Activated CD8-positive, alpha-beta memory T cell treated with anti-CD3 and anti-CD28 coated beads, Interleukin-2, amount 10 ng/mL, durations not matched to agents 7 days and 5 days (primary cell): Measurements from ENCODE around the gene RHBDL2. TPM values are rescaled to one million over a fixed set of nuclear protein-coding genes. Genes with fewer than 3 reads are reported as not detected.
A peak's percentile ranks its signal among the peaks of the same experiment; 100 is the strongest.

Experiments
- ATAC-seq: fragments of 150-1000 bp; cut with Tn5 transposase; one replicate; pipeline ENCODE4 v1.10.0; 2021; ENCODE audit warnings: moderate library complexity
- CTCF ChIA-PET: fragments of 350-600 bp; sonication (Branson Sonifier 250); formaldehyde crosslinking; loops from one replicate; lab custom pipeline; 2021; ENCODE audit warnings: antibody characterized with exemption; lab: Charles Lee
- DNase-seq: peaks from one replicate; pipeline ENCODE4 v3.0.0-alpha.2; 2020
- H3K27ac Mint-ChIP-seq: one replicate; pipeline ENCODE4 v1.8.0; 2021; ENCODE audit warnings: mild to moderate bottlenecking, mixed read lengths
- H3K27me3 Mint-ChIP-seq: one replicate; pipeline ENCODE4 v1.8.0; 2021; ENCODE audit warnings: mixed read lengths
- H3K36me3 Mint-ChIP-seq: one replicate; pipeline ENCODE4 v1.8.0; 2021; ENCODE audit warnings: mild to moderate bottlenecking, mixed read lengths
- H3K4me1 Mint-ChIP-seq: one replicate; pipeline ENCODE4 v1.8.0; 2021; ENCODE audit warnings: mixed read lengths
- H3K4me3 Mint-ChIP-seq: one replicate; pipeline ENCODE4 v1.8.0; 2021; ENCODE audit warnings: mild to moderate bottlenecking, moderate library complexity, mixed read lengths
- H3K9me3 Mint-ChIP-seq: one replicate; pipeline ENCODE4 v1.8.0; 2022; ENCODE audit warnings: low read depth, mixed read lengths
- total RNA-seq, 2 experiments: library from RNA; stranded (reverse); gene quantifications; one replicate each; pipeline ENCODE4 v1.2.3, GENCODE V29; 2021

The RHBDL2 gene
- total RNA-seq, 2 experiments from 2014 or later = not detected

DNA sequence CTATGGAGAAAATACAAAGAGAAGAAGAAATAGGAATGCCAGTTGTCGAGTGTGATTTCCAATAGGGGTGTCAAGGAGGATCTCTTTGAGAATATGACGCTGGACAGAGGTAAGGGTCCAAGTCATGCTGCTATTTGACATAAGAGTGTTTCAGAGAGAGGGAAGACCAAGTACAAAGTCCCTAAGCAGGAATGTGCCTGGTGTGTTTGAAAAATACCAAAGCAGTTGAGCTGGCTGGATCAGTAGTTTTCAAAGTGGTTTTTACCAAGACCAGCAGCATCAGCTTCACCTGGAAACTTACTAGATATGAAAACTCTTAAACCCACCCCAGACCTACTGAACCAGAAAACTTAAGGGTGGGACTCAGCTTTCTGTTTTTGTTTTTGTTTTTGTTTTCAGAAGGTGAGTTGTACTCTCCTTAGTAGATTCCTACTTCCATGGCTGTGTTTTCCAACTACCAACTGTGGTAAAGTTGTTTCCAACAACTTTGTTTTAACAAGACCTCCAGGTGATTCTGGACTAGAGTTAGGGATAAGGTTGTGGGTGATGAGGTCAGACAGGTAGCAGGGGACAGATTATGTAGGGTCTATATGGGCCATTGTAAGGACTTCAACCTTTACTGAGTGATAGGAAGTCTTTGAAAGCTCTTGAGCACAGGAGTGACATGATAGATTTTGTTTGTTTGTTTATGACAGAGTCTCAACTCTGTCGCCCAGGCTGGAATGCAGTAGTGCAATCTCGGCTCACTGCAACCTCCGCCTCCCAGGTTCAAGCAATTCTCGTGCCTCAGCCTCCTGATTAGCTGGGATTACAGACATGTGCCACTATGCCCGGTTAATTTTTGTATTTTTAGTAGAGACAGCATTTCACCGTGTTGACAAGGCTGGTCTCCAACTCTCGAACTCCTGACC, 53.0 kb downstream of the RHBDL2 start:
- Mint-ChIP-seq H3K4me1 (no peaks in the 10 kb centered on the region), H3K9me3 (no peaks in the 10 kb centered on the region), H3K36me3 (no peaks in the 10 kb centered on the region), H3K27me3 (peaks cover 6% of the 10 kb centered on the region), H3K27ac (no peak overlapping the region), H3K4me3 (no peak overlapping the region)
- DNase-seq (no peak), ATAC-seq (no peak)
- CTCF ChIA-PET = interaction anchor here (1.6 kb wide), 1 partner anchor 25 kb away, joined by 3 read pairs; no protein-coding TSS in a partner anchor

DNA sequence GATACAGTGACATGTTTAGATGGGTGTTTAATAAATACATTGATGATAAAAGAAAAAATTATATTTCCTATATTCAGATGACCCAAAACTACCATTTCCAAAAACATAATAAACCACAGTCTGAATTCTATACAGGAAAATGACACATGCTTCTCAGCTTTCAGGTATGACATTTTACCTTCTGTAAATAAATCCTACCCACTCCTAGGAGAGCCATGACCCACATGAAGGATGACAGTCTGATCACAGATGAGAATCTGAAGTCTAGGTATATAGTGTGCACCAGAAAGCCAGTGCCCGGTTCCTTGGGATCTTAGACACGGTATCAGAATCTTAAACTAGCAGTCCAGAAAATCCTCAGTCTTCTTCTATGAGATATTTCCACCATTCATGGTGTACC, 56.5 kb downstream of the RHBDL2 start:
- Mint-ChIP-seq H3K4me1 (no peaks in the 10 kb centered on the region), H3K4me3 (no peak overlapping the region), H3K27ac (no peak overlapping the region), H3K27me3 (peaks cover 6% of the 10 kb centered on the region), H3K36me3 (no peaks in the 10 kb centered on the region), H3K9me3 (no peaks in the 10 kb centered on the region)
- CTCF ChIA-PET = no interaction called here
- no peak for ATAC-seq
- DNase-seq = no peak

DNA sequence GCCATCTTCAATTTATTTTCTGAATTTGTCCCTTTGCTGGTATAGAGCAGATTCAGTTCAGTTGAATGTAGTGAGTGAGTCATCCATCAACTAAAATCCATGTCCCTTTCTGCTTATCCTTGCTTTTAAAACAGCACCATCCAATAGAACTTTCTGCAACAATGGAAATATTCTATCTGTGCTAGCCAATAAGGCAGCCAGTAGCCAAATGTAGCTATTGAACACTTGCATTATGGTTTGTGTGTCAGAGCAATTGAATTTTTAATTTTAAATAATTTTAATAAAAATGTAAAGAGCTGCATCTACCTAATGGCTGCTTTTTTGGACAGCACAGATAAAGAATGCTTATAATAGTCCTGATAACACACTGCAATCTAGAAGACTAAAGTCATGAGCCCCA, 60.1 kb downstream of the RHBDL2 start, which contains the start of gene GJA9:
GJA9 (minus strand) TSS at position 101 of the 400 bp plus-strand sequence. CDS start 5,489 bp downstream, outside the sequence.
- Mint-ChIP-seq H3K4me1 (no peaks in the 10 kb centered on the region), H3K27me3 (peaks cover 4% of the 10 kb centered on the region), H3K9me3 (no peaks in the 10 kb centered on the region), H3K27ac (no peak within 1 kb of the TSS), H3K4me3 (no peak within 1 kb of the TSS), H3K36me3 (no peaks in the 10 kb centered on the region)
- CTCF ChIA-PET = interaction anchor here (1.0 to 1.1 kb wide), 2 partner anchors 211 to 868 kb away, joined by 3 read pairs; no protein-coding TSS in a partner anchor
- DNase-seq = no peak
- ATAC-seq = no peak

DNA sequence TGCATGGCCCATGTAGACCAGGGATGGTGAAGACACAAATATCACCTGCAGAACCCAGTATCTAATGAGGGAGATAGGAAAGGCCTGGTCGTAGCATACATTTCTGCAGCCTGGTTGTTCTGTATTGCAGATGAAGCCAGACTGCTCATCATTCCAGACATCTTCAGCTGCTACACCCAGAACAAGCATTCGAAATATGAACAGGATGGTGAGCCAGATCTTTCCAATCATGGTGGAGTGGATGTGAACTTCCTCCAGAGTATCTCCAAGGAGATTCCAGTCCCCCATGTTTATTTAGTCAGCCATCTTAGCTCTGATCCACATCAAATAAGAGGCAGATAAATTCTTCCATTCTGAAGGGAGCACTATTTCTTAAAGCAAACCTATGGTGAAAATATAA, 65.8 kb downstream of the RHBDL2 start:
- H3K4me3 Mint-ChIP-seq = no peak overlapping the region
- peaks cover 29% of the 10 kb centered on the region for H3K4me1 Mint-ChIP-seq
- H3K9me3 Mint-ChIP-seq = no peaks in the 10 kb centered on the region
- no peak overlapping the region for H3K27ac Mint-ChIP-seq
- H3K36me3 Mint-ChIP-seq = peaks cover 3% of the 10 kb centered on the region
- H3K27me3 Mint-ChIP-seq = no peaks in the 10 kb centered on the region
- ATAC-seq (no peak), DNase-seq (no peak)
- CTCF ChIA-PET = no interaction called here

DNA sequence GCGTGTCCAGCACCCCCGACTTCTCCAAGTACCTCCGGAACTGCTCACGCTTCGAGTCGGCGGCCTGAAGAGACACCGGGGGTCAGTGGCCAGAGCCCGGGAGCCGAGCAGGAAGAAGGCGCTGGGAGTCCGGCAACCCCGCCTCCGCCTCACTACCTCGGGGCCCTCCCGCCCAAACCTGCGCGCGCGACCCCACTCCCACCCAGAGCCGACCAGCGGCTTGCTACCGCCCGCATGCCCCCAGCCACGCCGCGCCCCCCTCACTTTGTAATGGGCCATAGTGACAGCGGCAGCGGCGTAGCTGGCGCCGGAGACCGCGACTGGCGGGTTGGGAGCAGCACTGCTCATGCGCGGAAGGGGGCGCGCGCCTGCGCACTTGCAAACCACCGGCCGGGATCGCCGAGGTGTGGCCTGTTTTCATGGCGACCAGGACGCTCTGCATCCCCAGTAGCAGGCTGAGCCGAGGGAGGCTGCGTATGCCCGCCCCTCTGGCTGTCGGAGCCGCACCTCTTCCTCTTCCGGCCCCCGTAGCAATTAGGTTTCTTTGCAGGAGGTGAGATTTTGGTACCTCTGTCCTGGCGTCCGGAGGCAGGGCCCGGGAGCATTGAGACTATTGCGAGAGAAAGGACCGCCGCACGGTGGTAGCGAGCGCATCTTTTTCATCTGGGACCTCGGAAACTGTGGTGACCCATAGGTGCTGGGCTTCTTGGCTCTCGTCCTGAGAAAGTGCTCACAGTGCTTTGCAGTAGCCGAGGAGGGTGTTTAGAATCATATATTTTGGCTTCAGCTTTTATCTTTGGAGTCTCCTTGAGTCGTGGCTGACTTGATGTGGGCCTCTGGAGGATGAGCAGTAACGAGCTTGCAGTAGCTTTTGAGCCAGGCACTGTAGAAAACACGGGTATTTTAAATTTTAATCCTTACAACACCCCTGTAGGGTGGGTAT, 68.3 kb downstream of the RHBDL2 start, which contains the start of gene MYCBP:
MYCBP (minus strand) TSS at position 322 of the 943 bp plus-strand sequence; CDS start at position 279, 43 bp downstream.
- H3K27me3 Mint-ChIP-seq = no peaks in the 10 kb centered on the region
- H3K36me3 Mint-ChIP-seq = peaks cover 5% of the 10 kb centered on the region
- peak; percentile 99 for ATAC-seq
- H3K4me3 Mint-ChIP-seq = peak within 1 kb of the TSS; percentile 87
- H3K9me3 Mint-ChIP-seq = no peaks in the 10 kb centered on the region
- peak within 1 kb of the TSS; percentile 83 for H3K27ac Mint-ChIP-seq
- peak; percentile 98 for DNase-seq
- H3K4me1 Mint-ChIP-seq = peaks cover 32% of the 10 kb centered on the region
- CTCF ChIA-PET = interaction anchor here (2.2 to 2.9 kb wide), 3 partner anchors 14 to 219 kb away, joined by 6 to 13 read pairs (median 7); no protein-coding TSS in a partner anchor

DNA sequence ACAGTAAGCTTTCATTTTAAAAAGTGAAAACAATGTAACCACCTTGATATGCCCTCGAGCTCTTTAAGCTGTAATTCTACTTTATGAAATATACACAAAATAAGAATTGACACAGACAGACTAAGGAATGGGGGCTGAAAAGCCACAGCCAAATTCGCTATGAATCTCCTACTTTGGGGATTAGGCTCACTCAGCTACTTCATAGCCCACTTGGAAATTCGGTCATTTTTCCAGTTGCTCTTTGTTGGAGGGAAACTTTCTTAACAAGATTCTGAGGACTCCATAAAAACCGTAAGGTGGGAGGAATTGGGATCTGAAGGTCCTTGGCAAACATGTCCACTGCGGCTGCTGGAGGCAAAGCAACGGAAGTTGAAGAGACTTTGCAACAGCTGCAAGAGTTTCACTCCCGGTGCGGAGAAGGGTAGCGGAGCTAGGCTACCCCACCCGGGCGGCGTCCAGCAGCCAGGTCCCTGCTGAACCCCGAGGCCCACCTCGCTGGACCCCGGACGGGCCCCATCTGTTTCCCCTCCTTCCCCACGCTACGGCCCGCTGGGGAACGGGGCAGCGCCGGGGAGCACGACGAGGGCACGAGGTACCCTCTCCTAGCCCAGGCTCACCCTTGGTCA, 69.1 kb downstream of the RHBDL2 start:
- Mint-ChIP-seq H3K4me3 (peak overlapping the region; percentile 87), H3K9me3 (no peaks in the 10 kb centered on the region), H3K36me3 (peaks cover 11% of the 10 kb centered on the region), H3K27ac (peak overlapping the region; percentile 83), H3K27me3 (no peaks in the 10 kb centered on the region), H3K4me1 (peaks cover 37% of the 10 kb centered on the region)
- DNase-seq (peak; percentile 61), ATAC-seq (peak; percentile 25)
- CTCF ChIA-PET = interaction anchor here (0.9 to 2.9 kb wide), 4 partner anchors 10 to 220 kb away, joined by 3 to 13 read pairs (median 6); no protein-coding TSS in a partner anchor

DNA sequence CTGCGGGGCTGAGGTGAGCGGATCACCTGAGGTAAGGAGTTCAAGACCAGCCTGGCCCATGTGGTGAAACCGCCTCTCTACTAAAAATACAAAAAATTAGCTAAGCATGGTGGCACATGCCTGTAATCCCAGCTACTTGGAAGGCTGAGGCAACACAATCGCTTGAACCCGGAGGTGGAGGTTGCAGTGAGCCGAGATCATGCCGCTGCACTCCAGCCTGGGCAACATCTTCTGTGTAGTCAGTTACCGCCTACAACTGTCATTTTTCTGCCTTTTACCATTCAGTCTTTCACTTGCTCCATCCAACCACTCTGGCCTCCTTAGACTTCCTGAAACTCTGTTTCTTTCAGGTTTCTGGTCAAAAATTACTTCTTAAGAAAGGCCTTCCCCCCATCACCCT, 70.6 kb downstream of the RHBDL2 start:
- H3K36me3 Mint-ChIP-seq = peaks cover 17% of the 10 kb centered on the region
- H3K4me3 Mint-ChIP-seq = no peak overlapping the region
- H3K27ac Mint-ChIP-seq = no peak overlapping the region
- no peak for ATAC-seq
- no peak for DNase-seq
- no peaks in the 10 kb centered on the region for H3K9me3 Mint-ChIP-seq
- peaks cover 37% of the 10 kb centered on the region for H3K4me1 Mint-ChIP-seq
- CTCF ChIA-PET = no interaction called here
- H3K27me3 Mint-ChIP-seq = no peaks in the 10 kb centered on the region

DNA sequence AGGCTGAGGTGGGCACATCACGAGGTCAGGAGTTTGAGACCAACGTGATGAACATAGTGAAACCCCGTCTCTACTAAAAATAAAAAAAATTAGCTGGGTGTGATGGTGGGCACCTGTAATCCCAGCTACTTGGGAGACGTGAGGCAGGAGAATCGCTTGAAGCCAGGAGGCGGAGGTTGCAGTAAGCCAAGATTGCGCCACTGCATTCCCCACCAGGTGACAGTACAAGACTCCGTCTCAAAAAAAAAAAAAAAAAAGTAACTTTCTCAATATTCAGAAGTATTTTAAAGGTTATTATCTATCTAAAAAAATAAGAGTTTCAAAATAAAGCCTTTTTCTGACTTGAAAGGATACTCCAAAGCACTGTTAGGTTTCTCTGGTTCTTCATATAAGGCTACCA, 74.4 kb downstream of the RHBDL2 start:
- H3K27me3 Mint-ChIP-seq = no peaks in the 10 kb centered on the region
- H3K27ac Mint-ChIP-seq = no peak overlapping the region
- no peaks in the 10 kb centered on the region for H3K9me3 Mint-ChIP-seq
- peaks cover 31% of the 10 kb centered on the region for H3K36me3 Mint-ChIP-seq
- ATAC-seq = no peak
- H3K4me3 Mint-ChIP-seq = no peak overlapping the region
- DNase-seq = no peak
- H3K4me1 Mint-ChIP-seq = peaks cover 21% of the 10 kb centered on the region
- CTCF ChIA-PET = interaction anchor here (0.6 kb wide), 1 partner anchor 93 kb away, joined by 7 read pairs; no protein-coding TSS in a partner anchor

DNA sequence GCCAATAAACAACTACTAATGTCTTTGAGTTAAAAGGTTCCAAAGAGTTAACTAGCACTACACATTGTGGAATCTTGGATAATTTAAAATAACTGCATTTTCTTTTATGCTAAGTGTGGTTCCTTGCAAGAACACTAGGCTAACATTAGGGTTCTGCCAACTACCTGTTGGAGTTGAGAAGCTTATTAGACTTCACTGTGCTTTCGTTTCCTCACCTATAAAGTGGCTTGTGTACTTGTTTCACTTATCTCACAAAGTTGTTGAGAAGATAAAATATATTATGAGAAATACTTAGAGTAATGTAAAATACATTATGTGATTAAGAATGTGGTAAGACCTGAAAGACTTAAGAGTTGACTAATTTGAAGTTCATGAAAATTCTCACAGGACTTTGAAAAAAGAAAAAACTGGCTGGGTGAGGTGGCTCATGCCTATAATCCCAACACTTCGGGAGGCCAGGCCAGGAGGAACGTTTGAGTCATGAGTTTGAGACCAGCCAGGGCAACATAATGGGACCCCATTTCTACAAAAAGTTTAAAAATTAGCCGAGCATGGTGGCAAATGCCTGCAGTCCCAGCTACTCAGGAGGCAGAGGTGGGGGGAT, 76.4 kb downstream of the RHBDL2 start:
- Mint-ChIP-seq H3K27ac (no peak overlapping the region), H3K27me3 (no peaks in the 10 kb centered on the region), H3K9me3 (no peaks in the 10 kb centered on the region), H3K36me3 (peaks cover 28% of the 10 kb centered on the region), H3K4me1 (peaks cover 19% of the 10 kb centered on the region), H3K4me3 (no peak overlapping the region)
- CTCF ChIA-PET = no interaction called here
- ATAC-seq (no peak), DNase-seq (no peak)

DNA sequence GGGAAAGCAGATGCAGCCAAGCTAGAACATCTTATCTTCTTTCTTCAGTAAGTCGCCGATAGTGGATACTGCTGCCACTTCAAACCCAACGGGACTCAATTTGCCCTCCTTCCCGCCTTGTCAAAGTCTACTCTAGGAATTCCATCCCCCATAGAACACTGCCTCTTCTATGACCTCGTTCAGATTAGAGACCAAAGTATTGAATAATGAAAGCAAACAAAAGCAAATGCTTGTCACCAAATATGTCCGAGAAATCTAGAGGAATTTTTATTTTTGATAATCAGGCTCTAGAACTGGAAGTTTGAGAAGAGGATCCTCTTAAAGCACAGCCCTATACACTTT, 81.2 kb downstream of the RHBDL2 start:
- peak overlapping the region; percentile 74 for H3K27ac Mint-ChIP-seq
- H3K9me3 Mint-ChIP-seq = no peaks in the 10 kb centered on the region
- no peaks in the 10 kb centered on the region for H3K27me3 Mint-ChIP-seq
- CTCF ChIA-PET = interaction anchor here (1.6 kb wide), 1 partner anchor 232 kb away, joined by 5 read pairs; no protein-coding TSS in a partner anchor
- peaks cover 23% of the 10 kb centered on the region for H3K36me3 Mint-ChIP-seq
- DNase-seq (no peak), ATAC-seq (no peak)
- H3K4me1 Mint-ChIP-seq = peaks cover 36% of the 10 kb centered on the region
- peak overlapping the region; percentile 89 for H3K4me3 Mint-ChIP-seq

DNA sequence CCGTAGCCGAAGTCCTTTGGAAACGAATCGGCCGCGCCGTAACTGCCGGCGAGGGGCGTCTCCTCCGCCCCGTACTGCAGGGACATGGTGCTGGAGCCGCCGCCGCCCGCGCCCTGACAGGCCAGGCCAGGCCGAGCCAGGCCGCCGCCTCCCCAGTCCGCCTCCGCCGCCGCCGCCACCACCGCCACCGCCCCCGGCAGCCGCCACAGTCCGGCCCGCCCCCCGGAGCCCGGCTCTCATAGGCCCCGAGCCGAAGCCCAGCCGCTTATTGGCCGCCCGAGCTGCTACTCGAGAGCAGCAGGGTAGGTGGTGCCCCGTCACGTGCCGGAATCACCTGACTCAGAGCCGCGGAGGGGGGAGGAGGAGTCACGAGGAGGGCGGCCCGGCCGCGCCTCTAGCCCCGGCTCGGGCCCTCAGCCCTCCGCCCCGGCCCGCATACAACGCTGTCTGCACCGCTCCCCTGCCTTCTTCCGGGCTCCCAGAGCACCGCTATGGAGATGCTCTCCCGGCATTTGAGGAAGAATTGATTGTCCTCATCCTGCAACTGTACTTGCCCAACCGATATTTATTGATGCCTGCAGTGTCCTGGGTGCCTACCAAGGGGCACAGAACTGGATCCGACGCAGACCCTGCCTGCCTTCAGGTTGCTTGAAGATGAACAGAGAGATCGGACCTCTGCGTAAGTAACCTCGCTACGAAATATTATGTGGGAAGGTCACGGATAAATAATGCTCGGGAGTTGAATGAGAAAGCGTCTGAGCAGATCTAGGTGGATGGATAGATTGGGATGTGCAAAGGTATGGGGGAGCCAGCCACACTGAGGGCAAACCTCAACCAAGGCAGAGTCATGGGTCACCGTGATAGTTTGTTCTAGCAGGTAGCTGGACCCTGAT, 81.8 kb downstream of the RHBDL2 start, which contains the start of gene RRAGC:
RRAGC (minus strand) TSS at position 212 of the 893 bp plus-strand sequence; CDS start at position 86, 126 bp downstream.
- H3K36me3 Mint-ChIP-seq = peaks cover 28% of the 10 kb centered on the region
- peak within 1 kb of the TSS; percentile 89 for H3K4me3 Mint-ChIP-seq
- no peaks in the 10 kb centered on the region for H3K27me3 Mint-ChIP-seq
- peak within 1 kb of the TSS; percentile 82 for H3K27ac Mint-ChIP-seq
- ATAC-seq (peak; percentile 98), DNase-seq (peak; percentile 100)
- H3K9me3 Mint-ChIP-seq = no peaks in the 10 kb centered on the region
- CTCF ChIA-PET = interaction anchor here (0.8 to 1.6 kb wide), 4 partner anchors 9 to 232 kb away, joined by 3 to 7 read pairs (median 4); partner anchors contain the start of genes MYCBP and NDUFS5
- peaks cover 40% of the 10 kb centered on the region for H3K4me1 Mint-ChIP-seq
